WTC11 (cell line): ENCODE measurements around the gene IL1R1.
"Not testable (repeated sequence)": the region's sequence is repeated elsewhere in the genome, so short reads cannot be mapped to it uniquely, and the experiment has no call there.

Experiments
- ATF2 ChIP-seq: sonication (generic); formaldehyde crosslinking; IDR thresholded peaks from 2 replicates; pipeline ENCODE4 v1.8.1; 2022; ENCODE audit warnings: low read depth, missing genetic modification reagents, borderline replicate concordance
- E2F1 ChIP-seq: sonication (generic); formaldehyde crosslinking; IDR thresholded peaks from 2 replicates; pipeline ENCODE4 v1.8.0; 2022; ENCODE audit warnings: mild to moderate bottlenecking, missing genetic modification reagents
- FOXJ3 ChIP-seq: sonication (generic); formaldehyde crosslinking; IDR thresholded peaks from 2 replicates; pipeline ENCODE4 v1.9.0; 2021; ENCODE audit warnings: missing genetic modification reagents, mild to moderate bottlenecking, borderline replicate concordance
- USF1 ChIP-seq: sonication (generic); formaldehyde crosslinking; IDR thresholded peaks from 2 replicates; pipeline ENCODE4 v1.8.0; 2022; ENCODE audit warnings: mild to moderate bottlenecking, missing genetic modification reagents

- not testable (repeated sequence) for TF ChIP-seq FOXJ3; E2F1 (CRISPR knock-in tag); ATF2; USF1 (CRISPR knock-in tag)
These were observed 18.1 kb upstream of the IL1R1 start for GRCh38 chr2:102124421-102124820.
